ENCODE results near the gene SULF2.

The SULF2 gene

GRCh38 chr20:47642118-47642517, 143.2 kb downstream of the SULF2 start:
- no peak for DNase-seq

GRCh38 chr20:47638851-47639250, 146.4 kb downstream of the SULF2 start:
- no peak for DNase-seq

GRCh38 chr20:47635256-47635655, 150.0 kb downstream of the SULF2 start:
- no peak for DNase-seq

GRCh38 chr20:47631078-47631477, 154.2 kb downstream of the SULF2 start:
- DNase-seq = no peak

- DNase-seq = no peak
Measured at GRCh38 chr20:47629907-47630306, 155.4 kb downstream of the SULF2 start.

GRCh38 chr20:47627540-47627939, 157.7 kb downstream of the SULF2 start:
- no peak for DNase-seq

GRCh38 chr20:47623206-47623605, 162.1 kb downstream of the SULF2 start:
- no peak for DNase-seq

GRCh38 chr20:47622118-47622665, 163.1 kb downstream of the SULF2 start:
- no peak for DNase-seq

GRCh38 chr20:47620808-47621805, 164.2 kb downstream of the SULF2 start:
- DNase-seq = peak; percentile 82

GRCh38 chr20:47618479-47618878, 166.8 kb downstream of the SULF2 start:
- DNase-seq = no peak

- DNase-seq = no peak
Measured at GRCh38 chr20:47614703-47615309, 170.5 kb downstream of the SULF2 start.

GRCh38 chr20:47612670-47613069, 172.6 kb downstream of the SULF2 start:
- peak; percentile 38 for DNase-seq

- DNase-seq = no peak
Measured at GRCh38 chr20:47611785-47612184, 173.5 kb downstream of the SULF2 start.

GRCh38 chr20:47610945-47611250, 174.4 kb downstream of the SULF2 start:
- DNase-seq = no peak

- DNase-seq = no peak
Measured at GRCh38 chr20:47610247-47610944, 174.9 kb downstream of the SULF2 start.

- DNase-seq = no peak
Measured at GRCh38 chr20:47609001-47609400, 176.3 kb downstream of the SULF2 start.

All from NCI-H2171 treated with DMSO at 0.1 percent for 48 hours (cell line).